Raji (cell line): ENCODE data around the gene HYKK.

Source experiments
- POLR2A ChIP-seq: IDR thresholded peaks from 2 replicates; pipeline ENCODE4 v1.6.1; 2011; ENCODE audit warnings: low read depth, low read length, control low read depth; ENCODE audit not compliant: insufficient read depth

The HYKK gene

GRCh38 chr15:78536134-78536533, 28.8 kb downstream of the HYKK start:
- TF ChIP-seq POLR2A, result no peak

- no peak for TF ChIP-seq POLR2A
Measured at GRCh38 chr15:78537266-78537905, 30.0 kb downstream of the HYKK start.

GRCh38 chr15:78538358-78538757, 31.0 kb downstream of the HYKK start:
- TF ChIP-seq POLR2A, result 0 out of 2 replicates have a peak, but pooled peaks have one; percentile 16

- peak; percentile 94 for TF ChIP-seq POLR2A
Measured at GRCh38 chr15:78540141-78540870, 32.9 kb downstream of the HYKK start, which contains the start of gene PSMA4. PSMA4 (plus strand) TSS chr15:78540444; CDS start chr15:78541928, 1,484 bp downstream.

- no peak for TF ChIP-seq POLR2A
Measured at GRCh38 chr15:78540871-78541743, 33.7 kb downstream of the HYKK start.

GRCh38 chr15:78541744-78542034, 34.3 kb downstream of the HYKK start:
- no peak for TF ChIP-seq POLR2A

- TF ChIP-seq POLR2A, result no peak
Measured at GRCh38 chr15:78542647-78543046, 35.3 kb downstream of the HYKK start.

- TF ChIP-seq POLR2A, result no peak
Measured at GRCh38 chr15:78550194-78550593, 42.8 kb downstream of the HYKK start.

- no peak for TF ChIP-seq POLR2A
Measured at GRCh38 chr15:78550815-78551214, 43.4 kb downstream of the HYKK start.

GRCh38 chr15:78551902-78552301, 44.5 kb downstream of the HYKK start:
- TF ChIP-seq POLR2A, result no peak

- TF ChIP-seq POLR2A, result no peak
Measured at GRCh38 chr15:78552597-78552996, 45.2 kb downstream of the HYKK start.

- no peak for TF ChIP-seq POLR2A
Measured at GRCh38 chr15:78561490-78561889, 54.1 kb downstream of the HYKK start.

- TF ChIP-seq POLR2A, result no peak
Measured at GRCh38 chr15:78563092-78563491, 55.7 kb downstream of the HYKK start.

- TF ChIP-seq POLR2A, result no peak
Measured at GRCh38 chr15:78564743-78565096, 57.3 kb downstream of the HYKK start.

- peak; percentile 96 for TF ChIP-seq POLR2A
Measured at GRCh38 chr15:78565097-78565950, 57.9 kb downstream of the HYKK start, which contains the start of gene CHRNA5. CHRNA5 (plus strand) TSS chr15:78565520; CDS start chr15:78565720, 200 bp downstream.
